AG04450 (cell line): ENCODE measurements around the gene FCGR1A. TPM values are rescaled to one million over a fixed set of nuclear protein-coding genes. Genes with fewer than 3 reads are reported as not detected.
"Not testable (repeated sequence)": the region's sequence is repeated elsewhere in the genome, so short reads cannot be mapped to it uniquely, and the experiment has no call there.

ENCODE experiments used
- CTCF ChIA-PET: fragments of 300-600, 350-600 bp; formaldehyde crosslinking; extraction: SDS; loops from one replicate; lab custom pipeline; 2022; ENCODE audit warnings: antibody characterized with exemption, inconsistent platforms; lab: Charles Lee
- POLR2A ChIA-PET: fragments of 350-600 bp; formaldehyde crosslinking; extraction: SDS; loops from one replicate; lab custom pipeline; 2021; ENCODE audit warnings: antibody characterized with exemption, inconsistent platforms; lab: Yijun Ruan, JAX
- DNase-seq: peaks from one replicate; pipeline ENCODE4 v3.0.0-alpha.2; 2011; ENCODE audit warnings: low read depth, low spot score
- H3K27ac ChIP-seq: one replicate; pipeline ENCODE4 v1.5.1; 2012; ENCODE audit warnings: low read depth, low read length, control low read depth
- H3K27me3 ChIP-seq: one replicate; pipeline ENCODE4 v1.6.0; 2012; ENCODE audit warnings: low read length; ENCODE audit not compliant: control insufficient read depth, insufficient read depth
- H3K4me3 ChIP-seq: 2 replicates; pipeline ENCODE4 v1.5.1; 2011; ENCODE audit warnings: mild to moderate bottlenecking, low read depth, low read length, control low read depth
- H3K9me3 ChIP-seq: 2 replicates; pipeline ENCODE4 v1.5.1; 2012; ENCODE audit warnings: low read length; ENCODE audit not compliant: control insufficient read depth, insufficient read depth
- polyA plus RNA-seq: library from polyadenylated mRNA; depleted of rRNA; stranded (reverse); fragments of >200 nt; gene quantifications from 2 replicates; pipeline ENCODE4 v1.2.3, GENCODE V29; 2011

The FCGR1A gene
- polyA plus RNA-seq, 1 experiment: not detected

- CTCF ChIA-PET, DNase-seq, H3K27me3 ChIP-seq, H3K27ac ChIP-seq, H3K4me3 ChIP-seq, POLR2A ChIA-PET, H3K9me3 ChIP-seq: not testable (repeated sequence)
These were observed 29.0 kb upstream of the FCGR1A start for GRCh38 chr1:149753466-149753865.

DNA sequence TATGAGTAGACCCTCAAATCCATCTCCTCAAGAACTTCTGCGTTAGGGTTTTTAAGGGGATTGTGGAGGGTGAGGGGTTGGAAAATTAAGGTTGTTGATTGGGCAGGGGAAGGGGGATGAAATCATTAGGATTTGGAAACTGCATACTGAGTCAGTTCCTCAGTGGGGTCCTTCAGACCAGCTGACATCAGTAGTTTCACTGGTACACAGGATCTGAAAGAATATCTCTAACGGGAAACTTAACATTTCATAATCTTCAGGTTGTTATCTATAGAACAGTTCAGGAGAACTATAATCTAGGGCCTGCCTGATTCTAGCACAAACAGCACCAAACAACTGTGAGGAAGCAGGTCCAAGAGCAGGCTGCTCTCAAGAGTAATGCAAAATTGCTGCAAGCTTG, 27.2 kb upstream of the FCGR1A start:
- H3K27me3 ChIP-seq, H3K4me3 ChIP-seq, H3K9me3 ChIP-seq, DNase-seq, POLR2A ChIA-PET, CTCF ChIA-PET, H3K27ac ChIP-seq: not testable (repeated sequence)

DNA sequence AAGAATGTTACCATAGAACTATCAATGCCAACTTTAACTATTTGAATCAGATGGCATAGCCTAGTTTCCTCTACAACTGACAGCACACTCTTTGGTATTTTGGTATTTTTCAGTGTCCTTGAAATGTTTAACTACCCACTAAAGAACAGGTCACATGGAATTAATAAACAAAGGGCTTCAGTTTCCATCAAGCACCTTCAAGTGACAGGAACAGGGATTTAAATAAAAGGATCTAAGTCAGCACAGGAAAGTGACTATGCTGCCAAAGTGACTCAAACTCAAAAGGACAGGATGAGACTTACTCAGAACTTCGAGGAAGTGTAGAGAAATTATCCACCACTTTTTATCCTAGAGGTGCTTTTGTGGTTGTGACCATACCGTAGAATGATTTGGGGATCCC, 20.2 kb upstream of the FCGR1A start:
- H3K4me3 ChIP-seq, H3K27me3 ChIP-seq, CTCF ChIA-PET, POLR2A ChIA-PET, H3K9me3 ChIP-seq, DNase-seq, H3K27ac ChIP-seq: not testable (repeated sequence)

GRCh38 chr1:149764087-149764800, 18.2 kb upstream of the FCGR1A start:
- H3K9me3 ChIP-seq, H3K4me3 ChIP-seq, POLR2A ChIA-PET, DNase-seq, H3K27ac ChIP-seq, H3K27me3 ChIP-seq, CTCF ChIA-PET: not testable (repeated sequence)

GRCh38 chr1:149766241-149766640, 16.3 kb upstream of the FCGR1A start:
- H3K9me3 ChIP-seq, POLR2A ChIA-PET, H3K27ac ChIP-seq, H3K4me3 ChIP-seq, DNase-seq, CTCF ChIA-PET, H3K27me3 ChIP-seq: not testable (repeated sequence)

- H3K4me3 ChIP-seq, H3K27ac ChIP-seq, POLR2A ChIA-PET, H3K27me3 ChIP-seq, H3K9me3 ChIP-seq, DNase-seq, CTCF ChIA-PET: not testable (repeated sequence)
These were observed 13.3 kb upstream of the FCGR1A start for GRCh38 chr1:149769216-149769615.

- CTCF ChIA-PET, DNase-seq, POLR2A ChIA-PET, H3K4me3 ChIP-seq, H3K9me3 ChIP-seq, H3K27ac ChIP-seq, H3K27me3 ChIP-seq: not testable (repeated sequence)
These were observed 11.8 kb upstream of the FCGR1A start for GRCh38 chr1:149770661-149771060.

- CTCF ChIA-PET, H3K27ac ChIP-seq, POLR2A ChIA-PET, H3K27me3 ChIP-seq, H3K9me3 ChIP-seq, DNase-seq, H3K4me3 ChIP-seq: not testable (repeated sequence)
These were observed 10.7 kb upstream of the FCGR1A start for GRCh38 chr1:149771653-149772425.

GRCh38 chr1:149775510-149776147, 6.9 kb upstream of the FCGR1A start:
- H3K27me3 ChIP-seq, POLR2A ChIA-PET, CTCF ChIA-PET: not testable (repeated sequence)

DNA sequence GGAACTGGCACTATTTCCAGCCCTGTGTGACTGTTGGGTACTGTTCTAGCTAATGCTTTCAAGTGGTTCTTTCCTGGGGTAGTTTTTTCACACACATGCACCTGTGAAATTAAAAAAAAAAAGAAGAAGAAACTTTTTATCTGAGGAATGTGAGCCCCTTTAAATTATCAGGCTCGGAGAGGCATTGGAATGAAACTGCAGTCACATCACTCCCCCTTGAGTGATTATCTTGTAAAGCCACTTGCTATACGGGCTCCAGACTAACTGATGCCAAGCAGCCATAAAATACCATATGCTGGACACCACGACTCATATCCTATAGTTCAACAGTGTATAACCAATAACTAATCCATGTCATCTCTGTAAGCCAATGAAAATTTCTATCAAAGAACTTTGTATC, 5.4 kb upstream of the FCGR1A start:
- CTCF ChIA-PET, H3K4me3 ChIP-seq, H3K27ac ChIP-seq, H3K9me3 ChIP-seq, H3K27me3 ChIP-seq, DNase-seq, POLR2A ChIA-PET: not testable (repeated sequence)

More at GRCh38 chr1:149775510-149776147, 6.9 kb upstream of the FCGR1A start:
- not testable (repeated sequence) for H3K27ac ChIP-seq, DNase-seq, H3K9me3 ChIP-seq, H3K4me3 ChIP-seq

DNA sequence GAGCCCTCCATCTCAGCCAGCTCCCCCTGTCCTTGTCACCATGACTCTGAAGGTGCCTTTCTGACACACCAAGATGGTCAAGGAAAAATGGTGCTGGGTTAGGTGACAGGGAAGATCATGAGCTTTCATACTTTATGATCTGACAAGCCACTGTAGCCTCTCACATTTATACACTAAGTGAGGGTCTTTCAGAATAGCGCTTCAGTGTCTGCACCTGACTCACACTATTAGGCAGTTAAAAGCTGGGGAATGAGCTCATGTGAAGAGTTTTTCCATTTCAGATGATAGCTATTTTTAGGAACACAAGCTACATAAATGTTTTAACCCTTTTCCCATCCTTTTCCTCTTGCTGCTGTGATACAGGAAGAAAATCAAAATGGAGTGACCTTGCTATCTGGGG, 4.2 kb upstream of the FCGR1A start:
- CTCF ChIA-PET: not testable (repeated sequence)

More for the DNA sequence above, 4.2 kb upstream of the FCGR1A start:
- H3K27me3 ChIP-seq, POLR2A ChIA-PET, DNase-seq, H3K27ac ChIP-seq, H3K9me3 ChIP-seq, H3K4me3 ChIP-seq: not testable (repeated sequence)
